Retinal pigment epithelial cell (primary cell): ENCODE data around the gene FAHD2A.
"Not testable (repeated sequence)": the region's sequence is repeated elsewhere in the genome, so short reads cannot be mapped to it uniquely, and the experiment has no call there.

Experiments used
- DNase-seq: peaks from one replicate; pipeline ENCODE4 v3.0.0-alpha.2; 2010; ENCODE audit warnings: low read depth
- H3K4me3 ChIP-seq: 2 replicates; pipeline ENCODE4 v1.5.1; 2011; ENCODE audit warnings: mild to moderate bottlenecking, low read length, control low read depth, moderate library complexity

FAHD2A gene

GRCh38 chr2:95463292-95463691, 60.8 kb downstream of the FAHD2A start:
- DNase-seq = not testable (repeated sequence)

More at GRCh38 chr2:95463292-95463691, 60.8 kb downstream of the FAHD2A start:
- not testable (repeated sequence) for H3K4me3 ChIP-seq
